Breast epithelium (tissue), 3 donors: ENCODE measurements around the gene COL23A1.

Source experiments
- CTCF ChIP-seq, 3 donors: fragments of 450-650 bp; IDR thresholded peaks; one replicate each; pipeline ENCODE4 v1.5.1; 2016 to 2017; ENCODE audit warnings: antibody characterized with exemption in 3 of 3, mild to moderate bottlenecking in 3 of 3, moderate library complexity in 3 of 3
- POLR2AphosphoS5 ChIP-seq, 3 donors: sonication (generic); formaldehyde crosslinking; IDR thresholded peaks; one replicate each; pipeline ENCODE4 v1.6.1; 2017; ENCODE audit warnings: antibody characterized with exemption in 3 of 3

- TF ChIP-seq POLR2AphosphoS5 (IDR thresholded peaks at IDR 0.05) (no peak), CTCF (IDR thresholded peaks at IDR 0.05) (no peak)
Observed at GRCh38 chr5:178612299-178612698, 22.1 kb upstream of the COL23A1 start.
